ENCODE results near the gene SLC30A7. TPM values are rescaled to one million over a fixed set of nuclear protein-coding genes. Genes with fewer than 3 reads are reported as not detected.
"Not testable (repeated sequence)": the region's sequence is repeated elsewhere in the genome, so short reads cannot be mapped to it uniquely, and the experiment has no call there.

Gene SLC30A7, protein sequence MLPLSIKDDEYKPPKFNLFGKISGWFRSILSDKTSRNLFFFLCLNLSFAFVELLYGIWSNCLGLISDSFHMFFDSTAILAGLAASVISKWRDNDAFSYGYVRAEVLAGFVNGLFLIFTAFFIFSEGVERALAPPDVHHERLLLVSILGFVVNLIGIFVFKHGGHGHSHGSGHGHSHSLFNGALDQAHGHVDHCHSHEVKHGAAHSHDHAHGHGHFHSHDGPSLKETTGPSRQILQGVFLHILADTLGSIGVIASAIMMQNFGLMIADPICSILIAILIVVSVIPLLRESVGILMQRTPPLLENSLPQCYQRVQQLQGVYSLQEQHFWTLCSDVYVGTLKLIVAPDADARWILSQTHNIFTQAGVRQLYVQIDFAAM
- 10 to 100 TPM; 16.0 to 17.3 (median 17.0) TPM for polyA plus RNA-seq (ENCODE audit: insufficient read length in 3 of 3)

DNA sequence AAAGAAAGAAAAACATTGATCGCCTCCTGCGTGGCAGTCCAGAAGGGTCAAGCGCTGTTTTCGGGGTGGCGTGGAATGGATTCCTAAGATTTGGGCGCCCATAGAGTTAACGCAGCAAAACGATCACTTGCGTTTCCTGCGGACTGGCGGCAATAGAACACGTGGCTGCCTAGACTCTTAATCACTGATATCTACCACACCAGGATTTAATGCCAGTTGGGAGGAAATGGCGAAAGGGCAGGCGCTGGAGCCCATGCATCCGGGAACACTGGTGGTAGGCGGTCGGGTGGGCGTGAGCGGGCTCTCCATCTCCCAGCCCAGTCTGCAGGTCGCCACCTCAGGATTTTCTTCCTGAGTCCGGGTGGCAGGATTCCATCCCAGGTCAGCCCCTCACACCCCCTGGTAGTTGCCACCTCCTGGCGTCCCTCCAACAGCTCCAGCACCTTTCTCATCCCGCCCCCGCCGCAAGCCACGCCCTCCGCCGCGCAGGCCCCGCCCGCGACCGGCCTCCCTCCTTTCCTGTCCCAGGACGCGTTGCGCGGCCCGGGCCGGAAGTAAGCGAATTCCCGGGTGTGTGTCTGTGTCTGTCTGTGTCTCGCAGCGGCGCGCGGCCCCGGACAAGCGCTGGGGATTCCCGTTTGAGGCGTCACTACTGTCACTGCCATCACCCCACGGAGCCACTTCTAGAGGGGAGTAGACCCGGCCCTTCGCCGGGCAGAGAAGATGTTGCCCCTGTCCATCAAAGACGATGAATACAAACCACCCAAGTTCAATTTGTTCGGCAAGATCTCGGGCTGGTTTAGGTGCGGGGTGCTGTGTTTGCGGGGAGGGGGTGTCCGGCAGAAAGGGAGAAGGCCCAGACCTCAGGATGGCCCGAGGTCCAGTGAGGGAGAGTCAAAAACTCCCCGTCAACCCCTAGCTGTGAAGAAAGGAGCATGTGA lies at the start of gene SLC30A7:
Gene SLC30A7, plus strand, starts transcription at position 551 of the 941 bp plus-strand sequence. Its CDS starts 173 bp downstream, at position 724.
- DNase-seq (ENCODE audit: low read depth in 3 of 3, low spot score in 2 of 3), result peak; percentile 65 to 83 (median 81)

DNA sequence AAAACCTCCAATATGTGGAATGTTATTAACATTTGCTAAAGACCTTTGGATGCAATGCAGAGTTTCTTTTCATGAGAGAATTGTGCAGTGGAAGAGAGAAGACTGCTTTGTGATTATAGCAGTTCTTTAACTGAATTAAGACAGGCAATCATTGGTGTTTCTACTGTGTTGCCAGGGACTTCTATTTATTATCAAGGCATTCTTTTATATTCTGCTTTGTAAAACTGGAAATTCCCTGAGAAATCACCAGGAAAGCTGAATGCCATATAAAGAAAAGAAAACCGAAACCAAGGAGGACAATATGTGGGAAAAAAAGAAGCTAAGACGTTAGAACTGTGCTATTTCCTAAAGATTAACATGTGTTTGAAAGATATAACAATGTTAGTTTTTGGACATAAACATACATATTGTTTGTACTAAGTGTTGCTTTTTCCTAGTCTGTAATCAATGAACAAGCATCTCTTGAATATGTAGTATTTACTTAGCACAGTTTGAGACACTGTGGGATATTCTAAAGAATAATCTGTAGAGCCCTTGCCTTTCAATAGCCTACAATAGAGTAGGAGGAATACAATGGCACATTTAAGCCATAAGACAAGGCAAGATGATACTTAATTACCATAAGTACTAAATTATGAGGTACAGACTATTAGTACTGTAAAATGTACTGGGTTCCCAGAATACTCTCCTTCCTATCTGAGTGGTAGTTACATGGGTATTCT lies 48.4 kb upstream of the SLC30A7 start:
- DNase-seq (ENCODE audit: low read depth in 3 of 3, low spot score in 2 of 3), result no peak

DNA sequence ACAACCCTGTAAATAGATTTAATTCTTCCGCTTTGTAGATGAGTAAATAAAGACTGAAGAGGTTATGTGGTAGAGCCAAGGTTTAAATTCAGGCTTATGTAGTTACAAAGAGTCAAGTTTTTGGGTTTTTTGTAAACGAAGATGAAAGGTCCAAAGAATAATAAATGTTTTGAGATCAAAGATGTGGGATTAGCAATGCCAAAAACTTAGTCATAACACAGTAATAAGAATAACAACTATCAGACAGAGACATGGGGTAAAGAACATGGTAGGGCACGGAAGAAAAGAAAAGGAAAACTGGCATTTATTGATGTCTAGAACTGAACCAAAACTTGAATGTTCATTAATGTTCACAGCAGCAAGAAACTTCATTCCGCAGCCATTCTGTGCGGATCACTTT lies 44.2 kb upstream of the SLC30A7 start:
- no peak for DNase-seq (ENCODE audit: low read depth in 3 of 3, low spot score in 2 of 3)

DNA sequence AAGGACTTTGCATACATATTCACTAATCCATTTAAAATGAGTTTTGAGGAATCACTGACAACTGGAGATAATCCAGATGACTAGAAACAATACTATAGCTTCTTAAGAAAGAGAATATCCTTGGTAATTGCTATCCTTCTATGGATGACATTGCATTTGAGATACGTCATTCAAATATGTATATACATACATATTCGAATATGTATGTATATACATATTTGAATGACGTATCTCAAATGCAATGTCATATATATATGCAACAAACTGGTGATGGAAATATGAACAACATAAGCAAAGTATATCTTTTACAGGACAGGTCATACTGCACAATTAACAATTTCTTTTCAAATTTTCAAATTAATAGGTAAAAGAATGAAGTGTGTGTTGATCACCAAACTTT lies 42.9 kb upstream of the SLC30A7 start:
- no peak for DNase-seq (ENCODE audit: low read depth in 3 of 3, low spot score in 2 of 3)

DNA sequence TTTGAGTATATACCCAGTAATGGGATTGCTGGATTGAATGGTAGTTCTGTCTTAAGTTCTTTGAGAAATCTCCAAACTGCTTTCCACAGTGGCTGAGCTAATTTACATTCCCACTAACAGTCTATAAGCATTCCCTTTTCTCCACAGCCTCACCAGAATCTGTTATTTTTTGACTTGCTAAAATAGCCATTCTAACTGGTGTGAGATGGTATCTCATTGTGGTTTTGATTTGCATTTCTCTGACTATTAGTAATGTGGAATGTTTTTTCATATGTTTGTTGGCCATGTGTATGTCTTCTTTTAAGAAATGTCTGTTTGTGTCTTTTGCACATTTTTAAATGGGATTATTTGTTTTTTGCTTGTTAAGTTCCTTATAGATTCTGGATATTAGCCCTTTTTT lies 40.8 kb upstream of the SLC30A7 start:
- DNase-seq (ENCODE audit: low read depth in 3 of 3, low spot score in 2 of 3), result not testable (repeated sequence)

DNA sequence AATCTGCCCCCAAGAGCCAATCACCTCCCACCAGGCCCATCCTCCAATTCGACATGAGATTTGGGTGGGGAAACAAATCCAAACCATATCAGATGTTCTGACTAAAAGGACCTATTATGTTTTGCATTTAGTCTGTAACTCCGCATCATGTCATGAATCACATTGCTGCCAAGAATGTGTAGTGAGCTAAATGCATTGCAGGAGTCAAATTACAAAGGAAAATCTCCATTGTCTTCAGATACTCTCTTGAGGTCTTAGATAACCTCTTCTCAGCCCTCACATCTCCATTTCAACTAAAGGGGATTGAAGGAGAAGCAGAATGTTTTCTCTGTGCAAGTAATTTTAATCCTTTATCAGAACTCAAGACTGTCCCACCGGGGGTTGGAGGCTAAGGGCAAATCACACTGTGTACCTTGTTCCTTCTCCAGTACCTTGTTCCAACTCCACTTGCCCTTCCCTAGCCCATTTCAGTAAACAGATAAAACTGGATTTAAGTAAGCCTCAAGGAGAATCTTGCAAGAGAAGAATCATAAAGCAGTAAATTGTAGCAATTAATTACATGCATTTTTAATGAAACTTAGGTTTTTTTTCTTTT lies 35.4 kb upstream of the SLC30A7 start:
- no peak for DNase-seq (ENCODE audit: low read depth in 3 of 3, low spot score in 2 of 3)

DNA sequence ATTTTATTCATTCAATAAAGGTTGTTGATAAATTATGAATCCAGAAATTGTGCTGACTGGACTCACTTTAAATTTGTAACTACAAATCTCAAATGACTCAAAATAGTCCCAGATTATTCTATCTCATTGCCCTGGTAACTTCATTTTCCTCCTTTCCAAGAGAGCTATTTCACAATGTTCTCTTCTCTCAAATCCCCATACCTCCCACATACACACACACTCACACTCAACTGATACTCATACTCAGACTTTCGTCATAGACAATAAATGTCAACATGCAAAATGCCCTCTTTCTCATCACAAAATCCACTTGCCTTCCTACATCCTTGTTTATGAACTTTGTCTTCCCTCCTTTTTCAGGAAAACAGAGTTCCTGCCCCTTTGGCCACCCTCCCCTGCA lies 34.5 kb upstream of the SLC30A7 start:
- DNase-seq (ENCODE audit: low read depth in 3 of 3, low spot score in 2 of 3), result no peak

DNA sequence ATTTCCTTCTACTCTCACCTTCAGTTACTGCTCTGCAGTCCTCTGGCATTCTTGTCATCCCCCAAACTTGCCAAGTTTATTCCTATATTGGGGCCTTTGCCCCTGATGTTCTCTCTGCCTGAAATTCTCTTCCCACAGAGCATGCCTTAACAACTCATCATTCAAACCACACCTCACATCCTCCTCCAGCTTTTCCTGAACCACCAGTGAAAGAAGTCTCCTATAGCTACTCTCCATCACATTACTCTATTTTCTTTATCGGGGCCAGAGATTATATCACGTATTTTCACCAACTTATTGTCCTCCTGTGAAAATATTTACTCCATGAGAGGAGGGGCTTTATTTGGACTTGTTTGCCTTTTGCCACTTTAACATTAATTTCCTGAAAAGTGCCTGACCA lies 33.3 kb upstream of the SLC30A7 start:
- no peak for DNase-seq (ENCODE audit: low read depth in 3 of 3, low spot score in 2 of 3)

DNA sequence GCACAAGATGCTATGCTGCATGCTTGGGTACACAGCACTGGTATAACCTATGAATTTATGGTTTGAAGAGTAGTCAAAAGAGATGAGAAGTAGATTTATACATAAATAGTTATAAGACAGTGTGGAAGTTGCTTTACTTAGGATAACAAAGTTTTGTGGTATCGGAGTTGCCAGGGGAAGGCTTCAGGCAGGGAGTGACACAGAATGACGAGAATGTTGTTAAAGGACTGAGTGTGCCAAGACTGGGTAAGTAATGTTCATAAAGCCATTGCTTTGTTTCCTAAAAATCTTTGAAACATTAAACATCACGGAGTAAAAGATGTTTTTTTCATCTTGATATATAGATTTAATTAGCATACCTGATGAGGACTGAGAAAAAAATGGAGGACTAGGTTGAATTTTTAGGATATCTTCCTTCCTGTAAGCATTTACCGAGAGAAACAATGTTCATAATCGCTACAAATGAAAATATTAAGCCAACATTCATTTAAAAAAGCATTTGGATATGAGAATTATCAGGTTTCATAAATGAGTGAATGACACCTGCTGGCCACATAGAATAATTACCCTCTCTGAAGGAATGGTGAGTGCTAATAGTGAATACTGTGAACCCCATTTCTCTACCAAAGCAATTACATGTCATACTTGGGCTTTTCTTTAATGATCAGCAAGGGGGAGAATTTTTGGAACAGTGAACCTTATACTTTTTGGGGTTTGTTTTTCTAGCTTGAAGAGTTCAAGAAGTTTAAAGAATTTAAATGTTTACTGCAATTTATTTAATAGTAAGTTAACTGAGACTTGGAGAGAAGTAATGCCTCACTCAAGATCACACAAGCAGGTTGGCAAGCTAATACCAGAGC lies 29.6 kb upstream of the SLC30A7 start:
- DNase-seq (ENCODE audit: low read depth in 3 of 3, low spot score in 2 of 3), result no peak

DNA sequence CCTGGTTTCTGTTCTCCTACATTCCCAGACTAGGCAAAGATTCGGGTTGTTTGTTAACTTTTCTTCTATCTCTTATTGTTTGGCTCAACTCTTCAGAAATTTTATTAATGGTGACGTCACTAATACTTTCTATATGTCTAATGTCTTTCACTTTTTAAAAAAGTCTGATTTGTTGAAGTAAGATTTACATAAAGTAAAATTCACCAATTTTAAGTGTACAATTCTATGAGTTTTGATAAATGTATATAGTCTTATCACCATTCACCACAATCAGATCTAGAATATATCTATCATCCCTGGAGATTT lies 29.0 kb upstream of the SLC30A7 start:
- DNase-seq (ENCODE audit: low read depth in 3 of 3, low spot score in 2 of 3), result no peak

DNA sequence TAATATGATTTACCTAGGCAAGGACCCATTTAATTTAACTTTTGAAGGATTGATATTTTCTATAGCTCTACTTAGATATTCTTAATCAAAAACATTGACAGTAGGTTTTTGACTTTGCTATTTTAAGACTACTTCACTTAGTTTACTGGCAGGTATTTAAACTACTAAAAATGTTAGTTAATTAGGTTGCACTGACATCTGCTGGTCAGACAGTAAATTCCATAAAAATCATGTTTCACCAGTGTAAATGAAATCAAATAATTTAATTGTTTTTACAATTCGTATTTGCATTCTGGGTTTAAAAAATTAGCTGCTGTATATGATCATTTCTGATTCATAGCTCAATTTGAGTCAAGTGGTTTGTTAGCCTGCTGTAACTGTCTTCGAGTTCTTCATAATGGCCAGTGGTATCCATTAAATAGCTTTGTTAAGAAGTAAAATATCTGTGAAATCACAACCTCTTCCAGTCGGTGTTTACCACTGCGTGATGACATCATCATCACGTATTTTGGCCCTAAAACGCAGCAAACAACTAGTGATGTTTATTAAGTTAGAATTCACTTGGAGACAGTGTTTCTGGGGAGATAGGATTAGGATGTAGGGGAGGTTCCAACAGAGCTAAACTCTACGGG lies 27.4 kb upstream of the SLC30A7 start:
- DNase-seq (ENCODE audit: low read depth in 3 of 3, low spot score in 2 of 3), result peak in 1 of 3 donors; percentile 31

DNA sequence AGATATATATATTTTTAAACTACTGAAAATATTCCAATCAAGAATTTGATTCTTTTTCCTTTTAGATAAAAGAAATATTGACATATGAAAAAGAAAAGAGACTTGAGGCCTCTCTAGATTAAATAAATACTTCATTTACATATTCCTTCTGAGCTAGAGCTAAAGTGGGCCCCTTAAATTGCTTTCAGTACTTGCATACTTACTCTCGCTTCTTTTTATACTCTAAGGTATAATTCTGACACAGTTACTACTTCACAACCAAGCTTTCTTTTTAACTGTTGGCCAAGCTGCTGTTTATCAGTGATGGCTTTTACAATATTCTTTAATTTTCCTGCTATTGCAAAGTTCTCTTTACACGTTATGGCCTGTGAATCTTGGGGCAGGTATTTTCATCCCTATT lies 25.9 kb upstream of the SLC30A7 start:
- DNase-seq (ENCODE audit: low read depth in 3 of 3, low spot score in 2 of 3), result no peak

DNA sequence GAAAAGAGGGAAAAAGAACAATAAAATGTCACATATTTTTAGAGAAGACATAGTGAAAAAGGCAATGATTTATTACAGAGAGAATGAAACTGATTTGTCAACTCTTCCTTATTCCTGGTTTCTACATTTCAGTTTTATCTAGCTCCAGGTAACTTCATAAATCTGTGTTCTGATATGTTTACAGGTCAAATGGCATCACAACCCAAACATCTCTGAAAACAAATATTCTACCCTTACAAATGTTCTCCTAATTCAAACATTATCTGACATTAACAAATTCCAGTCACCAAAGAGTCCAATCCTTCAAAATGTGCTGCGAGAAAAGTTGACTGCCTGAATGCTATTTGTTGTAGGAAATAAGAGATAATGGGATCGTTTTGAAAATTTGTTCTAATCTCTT lies 21.5 kb upstream of the SLC30A7 start:
- DNase-seq (ENCODE audit: low read depth in 3 of 3, low spot score in 2 of 3), result no peak

DNA sequence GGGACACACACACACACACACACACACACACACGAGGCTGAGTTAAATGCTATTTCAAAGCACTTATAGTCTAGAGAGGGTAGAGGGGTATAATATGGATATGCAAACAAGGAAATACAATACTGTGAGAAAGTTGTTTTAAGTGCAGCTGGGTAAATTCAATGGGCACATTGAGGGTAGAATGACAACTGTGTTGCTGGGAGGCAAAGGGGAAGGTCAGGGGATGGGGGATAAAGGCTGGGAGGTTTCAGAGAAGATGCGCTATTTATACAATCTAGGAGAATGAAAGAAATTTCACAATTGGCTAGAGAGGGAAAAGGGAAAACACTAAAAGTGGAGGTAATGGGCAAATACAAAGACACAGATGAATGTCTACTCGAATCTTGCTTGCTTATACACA lies 20.7 kb upstream of the SLC30A7 start:
- DNase-seq (ENCODE audit: low read depth in 3 of 3, low spot score in 2 of 3), result no peak

DNA sequence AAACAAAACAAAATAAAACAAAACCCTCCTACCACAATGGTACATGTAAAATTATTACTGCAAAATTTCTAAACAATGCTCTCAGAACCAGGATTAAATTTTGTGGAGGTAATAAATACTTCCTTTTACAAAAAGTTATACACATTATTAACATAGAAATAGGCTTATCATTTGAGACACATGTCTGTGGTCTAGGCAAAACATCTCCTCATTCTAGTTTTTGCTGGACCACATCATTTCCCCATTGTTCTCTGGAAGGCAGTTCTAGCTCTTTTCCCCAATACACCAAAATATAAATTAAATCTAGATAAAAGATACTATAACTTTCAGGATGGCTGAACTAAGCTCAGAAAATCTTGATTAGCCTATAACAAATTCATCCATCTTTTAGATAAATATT lies 19.6 kb upstream of the SLC30A7 start:
- DNase-seq (ENCODE audit: low read depth in 3 of 3, low spot score in 2 of 3), result no peak

DNA sequence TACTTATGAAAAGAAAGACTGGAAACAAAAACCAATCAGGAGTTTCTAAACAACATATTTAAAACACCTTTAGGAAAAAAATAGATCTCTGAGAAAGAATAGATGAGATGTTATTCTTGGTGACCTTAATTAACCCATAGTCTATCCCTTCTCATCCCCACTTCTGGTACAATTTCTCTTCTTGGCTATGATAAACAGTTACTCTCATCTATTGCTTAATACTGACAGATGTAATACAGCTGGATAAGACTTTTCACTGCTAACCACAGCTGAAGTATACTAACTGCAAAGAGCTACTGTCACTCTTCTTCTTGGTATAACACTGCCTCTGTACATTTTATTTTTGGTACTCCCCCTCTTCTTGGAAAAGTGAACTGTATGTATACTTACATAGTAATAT lies 16.5 kb upstream of the SLC30A7 start:
- DNase-seq (ENCODE audit: low read depth in 3 of 3, low spot score in 2 of 3), result no peak

DNA sequence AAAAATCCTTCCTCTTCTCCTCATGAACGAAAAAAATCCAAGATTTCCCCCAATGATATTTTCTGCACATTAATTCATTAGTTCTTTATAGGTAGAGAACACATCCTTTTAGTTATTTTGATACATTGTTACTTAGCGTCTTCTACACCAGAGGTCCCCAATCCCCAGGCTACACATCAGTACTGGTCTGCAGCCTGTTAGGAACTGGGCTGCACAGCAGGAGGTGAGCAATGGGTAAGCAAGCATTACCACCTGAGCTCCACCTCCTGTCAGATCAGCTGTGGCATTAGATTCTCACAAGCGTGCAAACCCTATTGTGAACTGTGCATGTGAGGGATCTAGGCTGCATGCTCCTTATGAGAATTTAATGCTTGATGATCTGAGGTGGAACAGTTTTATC lies 14.2 kb upstream of the SLC30A7 start:
- DNase-seq (ENCODE audit: low read depth in 3 of 3, low spot score in 2 of 3), result no peak

DNA sequence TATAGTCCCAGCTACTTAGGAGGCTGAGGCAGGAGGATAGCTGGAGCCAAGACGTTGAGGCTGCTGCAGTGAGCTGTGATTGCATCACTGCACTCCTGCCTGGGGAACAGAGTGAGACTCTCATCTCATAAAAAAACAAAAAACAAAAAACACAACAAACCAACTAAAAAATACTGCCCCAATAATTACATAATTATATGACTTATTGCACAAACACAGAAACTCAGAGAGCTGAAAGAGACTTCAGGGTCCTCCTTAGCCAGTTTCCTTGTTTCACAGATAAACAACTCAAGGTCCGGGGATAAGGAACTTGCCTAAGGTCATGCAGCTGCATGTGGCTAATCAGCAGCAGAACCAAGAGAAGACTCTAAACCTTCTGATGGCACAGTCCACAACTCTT lies 13.2 kb upstream of the SLC30A7 start:
- DNase-seq (ENCODE audit: low read depth in 3 of 3, low spot score in 2 of 3), result no peak

DNA sequence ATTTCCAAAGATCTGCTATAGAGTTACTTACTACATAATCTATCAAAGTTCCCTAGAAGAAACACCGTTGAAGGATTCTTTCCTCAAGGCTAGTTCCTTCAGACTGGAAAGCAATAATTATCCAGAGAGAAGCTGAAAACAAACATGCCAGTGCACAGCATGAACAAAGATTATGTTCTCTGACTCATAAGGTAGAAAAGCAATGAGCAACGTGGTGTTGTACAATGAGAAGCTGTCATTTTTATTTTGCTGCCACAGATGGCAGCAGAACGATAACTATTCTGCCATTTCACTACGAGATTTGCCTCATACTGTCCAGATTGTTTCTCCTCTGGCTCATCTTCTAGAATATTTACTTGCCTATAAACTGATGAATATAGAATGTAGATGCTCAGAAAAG lies 11.9 kb upstream of the SLC30A7 start:
- no peak for DNase-seq (ENCODE audit: low read depth in 3 of 3, low spot score in 2 of 3)
